GM12892 (cell line): ENCODE results near the gene U2AF2.

Source experiments
- POLR2A ChIP-seq: IDR thresholded peaks from 2 replicates; pipeline ENCODE4 v1.6.1; 2011; ENCODE audit warnings: low read depth, low read length, control low read depth
- POLR2AphosphoS5 ChIP-seq: IDR thresholded peaks from 2 replicates; pipeline ENCODE4 v1.6.1; 2011; ENCODE audit warnings: low read depth, low read length, control low read depth
- TAF1 ChIP-seq: IDR thresholded peaks from 2 replicates; pipeline ENCODE4 v1.6.1; 2011; ENCODE audit warnings: low read depth, mild to moderate bottlenecking, control low read depth, low read length, borderline replicate concordance

- no peak for TF ChIP-seq POLR2AphosphoS5
- TF ChIP-seq POLR2A, result peak; percentile 20; the same call in 1 of the 2 replicates
- TF ChIP-seq TAF1, result no peak
These were observed 6.1 kb upstream of the U2AF2 start for GRCh38 chr19:55648585-55649267.
